Aorta (tissue), 5 donors: ENCODE measurements around the gene CDH26. TPM values are rescaled to one million over a fixed set of nuclear protein-coding genes. Genes with fewer than 3 reads are reported as not detected.

Experiments used
- ATAC-seq: fragments of 200-7000 bp; cut with Tn5 transposase; one replicate; pipeline ENCODE4 v1.9.1; 2022; ENCODE audit warnings: moderate library complexity; ENCODE audit not compliant: low FRiP score
- DNase-seq, 2 donors: peaks; one replicate each; pipeline ENCODE4 v3.0.0-alpha.2; 2020
- H3K27ac ChIP-seq, 2 donors: one replicate each; pipeline ENCODE4 v1.5.1; 2013; ENCODE audit warnings: low read length in 2 of 2, mild to moderate bottlenecking in 2 of 2, moderate library complexity in 2 of 2, control low read depth in 1 of 2, inconsistent platforms in 1 of 2, low read depth in 1 of 2
- H3K27me3 ChIP-seq, 2 donors: one replicate each; pipeline ENCODE4 v1.6.1; 2013; ENCODE audit warnings: control low read depth in 1 of 2, low read length in 1 of 2, mild to moderate bottlenecking in 1 of 2, moderate library complexity in 1 of 2; ENCODE audit not compliant: insufficient read depth in 2 of 2, control insufficient read depth in 1 of 2
- H3K36me3 ChIP-seq, 2 donors: one replicate each; pipeline ENCODE4 v1.6.1; 2013; ENCODE audit warnings: control low read depth in 1 of 2, low read length in 1 of 2, mild to moderate bottlenecking in 1 of 2; ENCODE audit not compliant: insufficient read depth in 2 of 2, control insufficient read depth in 1 of 2
- H3K4me1 ChIP-seq, 2 donors: one replicate each; pipeline ENCODE4 v1.6.1; 2013; ENCODE audit warnings: low read length in 2 of 2, control low read depth in 1 of 2, mild to moderate bottlenecking in 1 of 2, moderate library complexity in 1 of 2; ENCODE audit not compliant: insufficient read depth in 2 of 2, control insufficient read depth in 1 of 2
- H3K4me3 ChIP-seq, 2 donors: one replicate each; pipeline ENCODE4 v1.5.1; 2013; ENCODE audit warnings: low read length in 2 of 2, control low read depth in 1 of 2, mild to moderate bottlenecking in 1 of 2
- H3K9me3 ChIP-seq: one replicate; pipeline ENCODE4 v1.6.1; 2013; ENCODE audit warnings: mild to moderate bottlenecking, low read length; ENCODE audit not compliant: control insufficient read depth
- WGBS, 2 donors: extraction: QIAGEN DNeasy Blood & Tissue Kit; methylation state at CpG; one replicate each; pipeline ENCODE4 v1.1.7; 2013; 5-methylcytosine and 5-hydroxymethylcytosine counted together
- intact Hi-C, 2 donors: fragments of 100-400 bp; cut with DNase I; formaldehyde crosslinking; loops; one replicate each; pipeline versions ENCODE4 v1.14.2 to v1.15.0; 2022
- polyA plus RNA-seq, 2 donors: library from polyadenylated mRNA; stranded (reverse); fragments of 200-250 nt; gene quantifications; one replicate each; pipeline ENCODE4 v1.2.3, GENCODE V29; 2013
- total RNA-seq, 2 donors: library from RNA; stranded (reverse); fragmentation: NEBNext Ultra II Directional; extraction: Animal tissue kit (Norgen Biotek cat#: 25700); gene quantifications; one replicate each; pipeline ENCODE4 v1.2.1, GENCODE V29; 2021
- donor health status: healthy with polysubstance abuse.
- donor health status: Bipolar disorder and iron deficiency.
- donor health status: DM: no; HTN: no; CAD: no.
- donor health status: DM: no; HTN: no; CAD: no.
- donor health status: DM: yes; HTN: yes; CAD: no.

Gene CDH26
- total and polyA plus RNA-seq, 4 donors = 1.2 to 4.5 (median 2.8) TPM; not detected in 1

GRCh38 chr20:60010689-60011458, 52.7 kb downstream of the CDH26 start:
- Histone ChIP-seq H3K27ac (no peak overlapping the region), H3K4me3 (no peak overlapping the region), H3K27me3 (no peaks in the 10 kb centered on the region), H3K9me3 (no peaks in the 10 kb centered on the region), H3K4me1 (no peaks in the 10 kb centered on the region), H3K36me3 (no peaks in the 10 kb centered on the region)
- DNase-seq = no peak
- 86% methylated on average over 12 of the region's 12 CpGs for WGBS, 2 donors
- intact Hi-C loops = no loop called here
- no peak for ATAC-seq

GRCh38 chr20:60011512-60012507, 53.6 kb downstream of the CDH26 start:
- H3K9me3 ChIP-seq = no peaks in the 10 kb centered on the region
- H3K4me3 ChIP-seq = no peak overlapping the region
- intact Hi-C loops = no loop called here
- ATAC-seq (no peak), DNase-seq (no peak)
- H3K4me1 ChIP-seq = no peaks in the 10 kb centered on the region
- WGBS, 2 donors = 80% methylated on average over 17 of the region's 17 CpGs
- no peak overlapping the region for H3K27ac ChIP-seq
- H3K36me3 ChIP-seq = no peaks in the 10 kb centered on the region
- no peaks in the 10 kb centered on the region for H3K27me3 ChIP-seq

- DNase-seq = no peak
- WGBS, 2 donors = 21 to 28% methylated on average over 3 of the region's 3 CpGs
These were observed 55.3 kb downstream of the CDH26 start for GRCh38 chr20:60013296-60014139.

GRCh38 chr20:60016406-60016805, 58.2 kb downstream of the CDH26 start:
- Histone ChIP-seq H3K9me3 (no peaks in the 10 kb centered on the region), H3K36me3 (no peaks in the 10 kb centered on the region), H3K4me3 (no peak overlapping the region), H3K27me3 (no peaks in the 10 kb centered on the region), H3K27ac (no peak overlapping the region), H3K4me1 (no peaks in the 10 kb centered on the region)
- intact Hi-C loops = no loop called here
- DNase-seq = no peak
- no peak for ATAC-seq

More at GRCh38 chr20:60013296-60014139, 55.3 kb downstream of the CDH26 start:
- Histone ChIP-seq H3K36me3 (no peaks in the 10 kb centered on the region), H3K9me3 (no peaks in the 10 kb centered on the region), H3K4me1 (no peaks in the 10 kb centered on the region), H3K27me3 (no peaks in the 10 kb centered on the region), H3K27ac (no peak overlapping the region), H3K4me3 (no peak overlapping the region)
- intact Hi-C loops = no loop called here
- ATAC-seq = no peak

GRCh38 chr20:60020251-60020650, 62.0 kb downstream of the CDH26 start:
- no peak for ATAC-seq
- Histone ChIP-seq H3K27me3 (no peaks in the 10 kb centered on the region), H3K9me3 (peaks cover 3% of the 10 kb centered on the region), H3K4me3 (no peak overlapping the region), H3K36me3 (no peaks in the 10 kb centered on the region), H3K4me1 (no peaks in the 10 kb centered on the region), H3K27ac (no peak overlapping the region)
- WGBS, 2 donors = 84 to 85% methylated on average over 5 of the region's 5 CpGs
- intact Hi-C loops = no loop called here
- DNase-seq = no peak

- Histone ChIP-seq H3K9me3 (peaks cover 3% of the 10 kb centered on the region), H3K4me3 (no peak overlapping the region), H3K27me3 (no peaks in the 10 kb centered on the region), H3K4me1 (no peaks in the 10 kb centered on the region), H3K27ac (no peak overlapping the region), H3K36me3 (no peaks in the 10 kb centered on the region)
- no peak for ATAC-seq
- intact Hi-C loops = no loop called here
- WGBS, 2 donors = 41 to 70% methylated on average over 1 of the region's 1 CpG
- DNase-seq = no peak
These were observed 62.9 kb downstream of the CDH26 start for GRCh38 chr20:60021104-60021503.

GRCh38 chr20:60022849-60023248, 64.6 kb downstream of the CDH26 start:
- H3K36me3 ChIP-seq = no peaks in the 10 kb centered on the region
- no peaks in the 10 kb centered on the region for H3K4me1 ChIP-seq
- intact Hi-C loops = no loop called here
- H3K9me3 ChIP-seq = peaks cover 5% of the 10 kb centered on the region
- H3K27me3 ChIP-seq = no peaks in the 10 kb centered on the region
- H3K4me3 ChIP-seq = no peak overlapping the region
- ATAC-seq = no peak
- no peak for DNase-seq
- WGBS, 2 donors = 77 to 87% methylated on average over 1 of the region's 1 CpG
- H3K27ac ChIP-seq = no peak overlapping the region

GRCh38 chr20:60024245-60024644, 66.0 kb downstream of the CDH26 start:
- Histone ChIP-seq H3K27ac (no peak overlapping the region), H3K36me3 (no peaks in the 10 kb centered on the region), H3K27me3 (no peaks in the 10 kb centered on the region), H3K4me3 (no peak overlapping the region), H3K4me1 (no peaks in the 10 kb centered on the region), H3K9me3 (peaks cover 5% of the 10 kb centered on the region)
- ATAC-seq = no peak
- WGBS, 2 donors = 41 to 44% methylated on average over 3 of the region's 3 CpGs
- DNase-seq = no peak
- intact Hi-C loops = no loop called here
